ENCODE results near the gene RBMS3.

The RBMS3 gene

DNA sequence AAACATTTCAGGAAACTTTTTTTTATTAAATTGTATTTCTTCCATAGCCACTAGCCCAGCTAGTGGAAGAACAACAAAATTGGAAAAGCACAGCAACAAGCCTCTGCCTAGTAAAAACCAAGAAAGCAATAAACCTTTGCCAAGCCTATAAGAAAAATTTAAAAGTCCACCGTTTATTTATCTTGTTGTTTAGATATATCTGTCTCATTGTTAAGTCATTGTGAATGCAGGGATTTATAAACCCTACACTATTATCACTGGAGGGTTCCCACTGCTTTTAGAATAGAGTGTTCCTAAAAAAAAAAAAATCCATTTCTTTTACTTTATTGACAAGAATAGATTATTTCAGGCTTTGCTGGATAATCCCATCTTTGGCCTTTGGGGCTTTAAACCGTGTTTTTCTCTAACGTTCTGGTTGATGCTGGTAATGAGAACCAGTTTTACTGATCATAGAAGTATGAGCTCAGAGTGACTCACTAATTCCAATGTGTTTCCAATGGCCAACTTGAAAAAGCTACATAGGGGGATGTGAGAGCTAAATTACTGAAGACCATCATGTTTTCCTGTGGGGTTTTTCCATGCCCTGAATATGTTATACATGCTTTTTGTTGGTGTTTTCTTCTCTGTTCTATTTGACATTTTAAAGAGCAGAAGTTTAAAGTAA, 634.1 kb downstream of the RBMS3 start:
- TF ChIP-seq, protein P1, sequence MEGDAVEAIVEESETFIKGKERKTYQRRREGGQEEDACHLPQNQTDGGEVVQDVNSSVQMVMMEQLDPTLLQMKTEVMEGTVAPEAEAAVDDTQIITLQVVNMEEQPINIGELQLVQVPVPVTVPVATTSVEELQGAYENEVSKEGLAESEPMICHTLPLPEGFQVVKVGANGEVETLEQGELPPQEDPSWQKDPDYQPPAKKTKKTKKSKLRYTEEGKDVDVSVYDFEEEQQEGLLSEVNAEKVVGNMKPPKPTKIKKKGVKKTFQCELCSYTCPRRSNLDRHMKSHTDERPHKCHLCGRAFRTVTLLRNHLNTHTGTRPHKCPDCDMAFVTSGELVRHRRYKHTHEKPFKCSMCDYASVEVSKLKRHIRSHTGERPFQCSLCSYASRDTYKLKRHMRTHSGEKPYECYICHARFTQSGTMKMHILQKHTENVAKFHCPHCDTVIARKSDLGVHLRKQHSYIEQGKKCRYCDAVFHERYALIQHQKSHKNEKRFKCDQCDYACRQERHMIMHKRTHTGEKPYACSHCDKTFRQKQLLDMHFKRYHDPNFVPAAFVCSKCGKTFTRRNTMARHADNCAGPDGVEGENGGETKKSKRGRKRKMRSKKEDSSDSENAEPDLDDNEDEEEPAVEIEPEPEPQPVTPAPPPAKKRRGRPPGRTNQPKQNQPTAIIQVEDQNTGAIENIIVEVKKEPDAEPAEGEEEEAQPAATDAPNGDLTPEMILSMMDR (IDR thresholded peaks at IDR 0.05) = no peak

DNA sequence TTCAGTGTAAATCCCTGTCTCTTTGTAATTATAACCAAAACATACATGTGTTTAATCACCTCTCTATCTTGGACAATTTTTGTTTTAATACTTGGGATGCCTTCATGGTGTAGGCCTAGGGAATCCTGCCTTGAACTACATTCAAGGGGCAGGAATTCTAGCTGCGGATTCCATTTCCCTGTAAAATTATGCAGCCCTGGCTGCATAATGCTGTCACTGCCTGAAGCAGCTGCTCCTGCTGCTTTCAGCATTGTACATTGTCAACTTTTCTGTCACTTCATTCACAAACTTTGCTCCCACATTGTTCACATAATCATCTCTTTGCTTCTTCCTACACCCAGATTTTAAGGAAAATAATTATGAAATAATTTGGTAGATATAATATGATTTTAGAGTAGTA, 638.7 kb downstream of the RBMS3 start:
- TF ChIP-seq, protein P1 (IDR thresholded peaks at IDR 0.05) = no peak

DNA sequence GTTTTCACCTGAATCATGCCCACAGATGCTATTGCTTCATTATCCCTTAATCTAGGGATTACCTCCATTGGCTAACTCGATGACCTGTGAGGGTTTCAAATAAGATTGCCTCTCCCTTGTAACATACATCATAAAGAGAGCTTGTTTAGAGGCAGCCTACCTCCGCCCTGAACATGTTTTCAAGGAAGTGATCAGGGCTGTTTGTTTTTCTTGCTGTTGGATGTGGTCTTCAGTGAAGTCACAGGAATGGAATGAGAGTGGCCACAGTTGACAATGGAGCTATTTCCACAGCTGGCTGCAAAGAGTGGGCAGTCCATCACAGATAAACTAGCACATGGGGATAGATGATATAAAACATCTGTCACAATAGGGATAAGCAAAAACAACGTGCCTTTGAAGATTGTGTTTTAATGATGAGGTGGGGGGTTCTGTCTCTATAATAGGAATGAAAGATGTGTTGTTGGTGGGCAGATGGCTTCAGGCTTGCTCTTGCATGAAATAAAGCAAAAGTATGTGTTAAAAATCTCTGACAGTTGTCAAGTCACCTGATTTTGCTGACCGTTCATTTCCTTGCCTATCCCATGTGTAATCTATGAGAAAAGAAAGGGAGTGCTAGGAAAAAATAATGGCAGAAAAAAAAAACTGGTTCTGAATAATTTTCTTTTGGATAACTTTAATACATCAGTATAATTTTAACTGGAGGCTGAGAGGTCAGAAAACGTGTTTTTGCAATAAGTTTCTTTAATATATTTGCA, 642.3 kb downstream of the RBMS3 start:
- TF ChIP-seq, protein P1 (IDR thresholded peaks at IDR 0.05) = no peak

DNA sequence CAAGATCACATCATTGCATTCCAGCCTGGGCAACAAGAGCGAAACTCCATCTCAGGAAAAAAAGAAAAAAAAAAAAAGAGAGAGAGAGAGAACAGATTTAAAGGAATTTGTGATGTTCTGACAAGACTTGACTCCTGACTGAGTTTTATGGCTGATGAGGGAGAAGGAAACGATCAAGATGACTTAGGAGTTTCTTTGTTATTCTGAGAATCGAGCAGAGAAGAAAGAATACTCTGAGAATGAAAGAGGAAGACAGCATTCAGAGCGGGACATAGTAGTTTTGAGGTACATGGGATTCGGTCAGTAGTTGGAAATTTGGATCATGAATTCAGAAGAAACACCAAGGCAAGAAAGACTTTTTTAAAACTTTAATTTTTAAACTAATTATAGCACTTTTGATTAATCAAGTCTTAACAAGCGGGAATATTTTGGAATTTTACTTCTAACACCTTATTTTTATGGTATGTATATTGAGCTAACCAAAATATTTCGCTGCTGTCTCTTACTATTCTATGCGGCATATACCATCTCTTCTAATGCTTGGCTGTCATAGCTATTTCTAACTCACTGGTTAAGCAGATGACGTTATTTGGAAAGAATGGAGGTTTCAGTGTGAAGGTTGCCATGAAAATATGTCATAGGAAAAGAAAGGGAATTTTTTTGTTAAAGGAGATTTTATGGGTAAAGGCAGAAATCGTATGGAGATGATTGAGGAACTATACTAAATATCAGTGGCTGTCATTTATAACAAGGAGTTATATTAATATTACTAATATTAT, 644.1 kb downstream of the RBMS3 start:
- TF ChIP-seq, protein P1 (IDR thresholded peaks at IDR 0.05) = no peak

DNA sequence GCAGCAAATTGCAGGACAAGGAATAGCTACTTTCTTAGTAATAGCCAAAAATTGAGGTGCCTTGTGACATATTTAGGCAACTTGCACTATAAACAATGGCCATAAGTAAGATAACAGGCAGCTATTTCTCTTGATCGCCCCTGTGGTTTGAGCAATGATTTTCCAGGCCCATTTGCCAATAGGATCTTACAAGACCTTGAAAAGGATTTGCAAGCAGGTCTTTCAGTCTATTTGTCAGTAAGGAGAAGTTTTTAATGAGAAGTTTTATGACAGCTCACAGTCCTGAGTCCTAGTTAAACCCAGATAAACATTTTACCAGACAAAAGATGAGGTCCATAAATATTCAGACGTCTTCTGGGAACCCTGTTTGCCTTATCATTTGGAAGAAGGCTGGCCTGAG, 645.5 kb downstream of the RBMS3 start:
- TF ChIP-seq, protein P1 (IDR thresholded peaks at IDR 0.05) = no peak

DNA sequence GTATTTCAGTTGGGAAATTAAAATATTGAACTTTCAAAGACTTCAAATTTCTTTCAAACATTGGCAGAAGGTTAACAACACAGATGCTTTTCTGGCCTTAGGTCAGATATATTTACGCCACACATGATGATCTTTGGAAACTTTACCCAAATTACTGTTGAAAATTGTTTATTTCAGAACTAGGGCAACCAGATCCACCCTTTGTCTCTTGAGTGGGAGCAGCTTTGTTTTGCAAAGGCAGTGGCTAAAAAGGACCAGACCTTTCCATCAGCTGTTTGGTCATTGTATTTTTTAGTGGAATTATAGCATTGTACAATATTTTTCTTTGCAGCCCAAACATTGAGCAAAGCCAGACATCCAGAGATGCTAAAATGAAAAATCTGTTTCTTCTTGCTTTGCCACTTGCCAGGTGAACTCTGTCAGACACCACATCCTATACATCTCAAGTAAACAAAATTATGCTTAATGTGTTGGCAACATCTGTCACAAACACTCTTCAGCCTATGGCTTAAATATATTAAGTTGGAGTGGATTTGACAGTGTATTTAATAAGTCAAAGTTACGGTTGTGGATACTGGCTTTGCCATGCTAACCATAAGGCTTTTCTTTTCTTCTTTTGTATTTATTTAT, 651.9 kb downstream of the RBMS3 start:
- TF ChIP-seq, protein P1 (IDR thresholded peaks at IDR 0.05) = no peak

DNA sequence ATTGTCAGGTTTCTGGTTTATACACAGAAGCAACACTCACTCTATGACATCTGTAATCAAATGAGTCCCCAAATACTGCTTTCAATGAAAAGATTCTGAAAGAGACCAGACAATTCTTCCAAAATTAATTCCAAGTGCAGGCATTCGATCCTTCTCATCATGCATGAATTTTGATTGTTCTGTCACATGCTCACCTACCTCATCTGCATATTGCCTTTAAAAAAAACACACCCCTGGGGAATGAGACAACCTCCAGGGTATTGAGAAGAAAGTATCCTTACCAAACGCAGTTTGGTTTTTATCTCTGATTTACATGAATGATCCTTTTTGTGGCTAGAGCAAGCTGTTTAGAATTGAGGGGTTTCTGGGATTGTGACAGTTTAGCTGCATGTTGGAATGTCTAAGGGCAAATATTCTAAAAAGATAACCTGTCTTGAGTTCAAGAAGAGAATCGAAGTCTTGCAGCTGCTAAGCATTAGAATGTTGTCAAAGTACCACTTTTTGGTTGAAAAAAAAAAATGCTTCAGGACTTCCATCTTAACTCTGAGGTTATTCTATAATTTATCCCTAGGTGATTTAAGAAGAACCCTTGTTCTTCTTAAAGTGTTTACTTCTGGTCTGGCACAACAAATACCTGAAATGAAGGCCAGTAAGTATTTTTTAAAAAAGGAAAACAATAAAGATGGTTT, 653.1 kb downstream of the RBMS3 start:
- TF ChIP-seq, protein P1 (IDR thresholded peaks at IDR 0.05) = no peak

All from LNCAP (cell line).